Natural killer cell treated with Interleukin-12 subunit alpha and Interleukin-12 subunit beta and Interleukin-15 and Interleukin-18, amount 100 ng/mL, for 72 hours (primary cell): ENCODE measurements around the gene BMP15. TPM values are rescaled to one million over a fixed set of nuclear protein-coding genes. Genes with fewer than 3 reads are reported as not detected.

Experiments used
- ATAC-seq, 2 donors: fragments of 150-1000 bp; cut with Tn5 transposase in 1 of 2; sonication (Bioruptor Pico), chemical (Tn5 transposase) in 1 of 2; 2 replicates each; pipeline ENCODE4 v1.10.0; 2021
- DNase-seq: peaks from one replicate; pipeline ENCODE4 v3.0.0; 2022; ENCODE audit warnings: low spot score
- H3K27ac Mint-ChIP-seq, 2 donors: 1 replicate in 1 of 2; 2 replicates in 1 of 2; pipeline ENCODE4 v1.8.0; 2022; ENCODE audit warnings: mixed read lengths in 2 of 2, mild to moderate bottlenecking in 1 of 2, moderate library complexity in 1 of 2
- H3K27me3 Mint-ChIP-seq, 2 donors: 1 replicate in 1 of 2; 2 replicates in 1 of 2; pipeline ENCODE4 v1.8.0; 2022; ENCODE audit warnings: mixed read lengths in 2 of 2
- H3K36me3 Mint-ChIP-seq: one replicate; pipeline ENCODE4 v1.8.0; 2022; ENCODE audit warnings: mixed read lengths
- H3K4me1 Mint-ChIP-seq, 2 donors: 1 replicate in 1 of 2; 2 replicates in 1 of 2; pipeline ENCODE4 v1.8.0; 2022; ENCODE audit warnings: low read depth in 2 of 2, mixed read lengths in 2 of 2, mild to moderate bottlenecking in 1 of 2
- H3K4me3 Mint-ChIP-seq: one replicate; pipeline ENCODE4 v1.8.0; 2022; ENCODE audit warnings: mixed read lengths
- H3K9me3 Mint-ChIP-seq: 2 replicates; pipeline ENCODE4 v1.8.0; 2022; ENCODE audit warnings: mixed read lengths
- total RNA-seq, 2 donors: library from RNA; stranded (reverse); gene quantifications; one replicate each; pipeline ENCODE4 v1.2.3, GENCODE V29; 2022

The BMP15 gene
- total RNA-seq, 2 donors from 2014 or later, result not detected

GRCh38 chrX:50927127-50927526 lies 16.6 kb downstream of the BMP15 start:
- H3K27ac Mint-ChIP-seq, result no peak overlapping the region
- no peak for DNase-seq
- H3K36me3 Mint-ChIP-seq, result no peaks in the 10 kb centered on the region
- H3K4me1 Mint-ChIP-seq, result no peaks in the 10 kb centered on the region
- peaks cover 8 to 16% of the 10 kb centered on the region in 2 donors for H3K27me3 Mint-ChIP-seq
- ATAC-seq, result peak in 1 of 2 donors; percentile 43
- H3K9me3 Mint-ChIP-seq, result no peaks in the 10 kb centered on the region
- no peak overlapping the region for H3K4me3 Mint-ChIP-seq

- H3K27ac Mint-ChIP-seq, result no peak overlapping the region
- H3K9me3 Mint-ChIP-seq, result no peaks in the 10 kb centered on the region
- H3K36me3 Mint-ChIP-seq, result no peaks in the 10 kb centered on the region
- DNase-seq (no peak), ATAC-seq (no peak)
- H3K4me3 Mint-ChIP-seq, result no peak overlapping the region
- H3K27me3 Mint-ChIP-seq, result peaks cover 16 to 27% of the 10 kb centered on the region in 2 donors
- H3K4me1 Mint-ChIP-seq, result no peaks in the 10 kb centered on the region
Observed at GRCh38 chrX:50941638-50942037, 31.1 kb downstream of the BMP15 start.

GRCh38 chrX:50942471-50942870 lies 31.9 kb downstream of the BMP15 start:
- Mint-ChIP-seq H3K36me3 (no peaks in the 10 kb centered on the region), H3K27ac (no peak overlapping the region), H3K4me3 (no peak overlapping the region), H3K27me3 (peaks cover 19 to 30% of the 10 kb centered on the region in 2 donors), H3K4me1 (no peaks in the 10 kb centered on the region), H3K9me3 (no peaks in the 10 kb centered on the region)
- ATAC-seq (no peak), DNase-seq (no peak)

- no peak for DNase-seq
- ATAC-seq, result no peak
- H3K36me3 Mint-ChIP-seq, result peaks cover 7% of the 10 kb centered on the region
- peaks cover 3 to 18% of the 10 kb centered on the region in 2 donors for H3K27me3 Mint-ChIP-seq
- no peaks in the 10 kb centered on the region for H3K4me1 Mint-ChIP-seq
- no peak overlapping the region for H3K4me3 Mint-ChIP-seq
- H3K27ac Mint-ChIP-seq, result no peak overlapping the region
- no peaks in the 10 kb centered on the region for H3K9me3 Mint-ChIP-seq
Observed at GRCh38 chrX:50952406-50952805, 41.9 kb downstream of the BMP15 start.

- Mint-ChIP-seq H3K4me1 (no peaks in the 10 kb centered on the region), H3K4me3 (no peak overlapping the region), H3K27me3 (peaks cover 0 to 15% of the 10 kb centered on the region in 2 donors), H3K36me3 (peaks cover 7% of the 10 kb centered on the region), H3K9me3 (no peaks in the 10 kb centered on the region), H3K27ac (no peak overlapping the region)
- no peak for DNase-seq
- no peak for ATAC-seq
Observed at GRCh38 chrX:50953832-50954231, 43.3 kb downstream of the BMP15 start.

GRCh38 chrX:50962156-50962555 lies 51.6 kb downstream of the BMP15 start:
- Mint-ChIP-seq H3K4me1 (no peaks in the 10 kb centered on the region), H3K4me3 (no peak overlapping the region), H3K9me3 (no peaks in the 10 kb centered on the region), H3K36me3 (no peaks in the 10 kb centered on the region), H3K27me3 (peaks cover 7 to 9% of the 10 kb centered on the region in 2 donors), H3K27ac (no peak overlapping the region)
- ATAC-seq (no peak), DNase-seq (no peak)

- H3K4me1 Mint-ChIP-seq, result no peaks in the 10 kb centered on the region
- no peak overlapping the region for H3K4me3 Mint-ChIP-seq
- H3K9me3 Mint-ChIP-seq, result no peaks in the 10 kb centered on the region
- H3K27ac Mint-ChIP-seq, result no peak overlapping the region
- no peaks in the 10 kb centered on the region for H3K36me3 Mint-ChIP-seq
- DNase-seq (no peak), ATAC-seq (no peak)
- peaks cover 7 to 12% of the 10 kb centered on the region in 2 donors for H3K27me3 Mint-ChIP-seq
Observed at GRCh38 chrX:50963842-50964241, 53.3 kb downstream of the BMP15 start.

Other genes starting within 250 kb of the BMP15 start
- gene SHROOM4, start 96.5 kb upstream of the BMP15 start, total RNA-seq, result not detected